ENCODE measurements around the gene BRINP2. TPM values are rescaled to one million over a fixed set of nuclear protein-coding genes. Genes with fewer than 3 reads are reported as not detected.

BRINP2 gene
- total and polyA plus RNA-seq, 3 experiments from 2014 or later, result not detected

DNA sequence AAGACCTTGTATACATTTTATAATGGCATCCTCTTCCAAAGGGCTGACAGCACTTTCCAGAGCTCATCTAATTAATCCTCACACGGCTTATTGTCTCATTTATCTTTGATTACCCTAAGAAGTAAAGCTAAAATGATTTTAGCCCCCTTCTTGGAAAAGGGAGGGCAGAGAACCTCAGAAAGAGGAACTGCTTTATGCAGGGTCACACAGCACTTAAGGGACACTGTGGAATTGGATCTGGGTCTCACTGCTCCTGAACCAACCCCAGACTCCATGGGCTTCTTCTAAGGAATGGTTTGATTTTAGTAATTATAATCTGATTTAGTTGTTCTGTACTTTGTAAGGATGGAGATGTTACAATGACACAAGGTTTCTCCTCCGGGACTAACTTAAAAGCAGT lies 3.2 kb downstream of the BRINP2 start:
- H3K36me3 Mint-ChIP-seq, result peaks cover 0 to 2% (median 0%) of the 10 kb centered on the region in 3 donors
- no peak overlapping the region for H3K27ac ChIP-seq (ENCODE audit: low read depth, low read length)
- peaks cover 0 to 13% of the 10 kb centered on the region in 2 donors for H3K27me3 Mint-ChIP-seq
- H3K4me1 ChIP-seq (ENCODE audit: insufficient read depth, low read length), result no peaks in the 10 kb centered on the region
- no peaks in the 10 kb centered on the region for H3K27me3 ChIP-seq (ENCODE audit: insufficient read depth, low read length, poor library complexity, severe bottlenecking)
- no peak for DNase-seq
- CTCF ChIA-PET, result no interaction called here
- no peaks in the 10 kb centered on the region for H3K4me1 Mint-ChIP-seq
- no peak overlapping the region for H3K27ac Mint-ChIP-seq
- no peaks in the 10 kb centered on the region for H3K9me3 ChIP-seq (ENCODE audit: low read length)
- no peak overlapping the region for H3K4me3 ChIP-seq (ENCODE audit: low read length)
- no peak overlapping the region for H3K4me3 Mint-ChIP-seq
- peaks cover 0 to 14% (median 4%) of the 10 kb centered on the region in 5 donors for H3K9me3 Mint-ChIP-seq
- no peaks in the 10 kb centered on the region for H3K36me3 ChIP-seq (ENCODE audit: insufficient read depth, low read length)
- POLR2A ChIA-PET, result no interaction called here

DNA sequence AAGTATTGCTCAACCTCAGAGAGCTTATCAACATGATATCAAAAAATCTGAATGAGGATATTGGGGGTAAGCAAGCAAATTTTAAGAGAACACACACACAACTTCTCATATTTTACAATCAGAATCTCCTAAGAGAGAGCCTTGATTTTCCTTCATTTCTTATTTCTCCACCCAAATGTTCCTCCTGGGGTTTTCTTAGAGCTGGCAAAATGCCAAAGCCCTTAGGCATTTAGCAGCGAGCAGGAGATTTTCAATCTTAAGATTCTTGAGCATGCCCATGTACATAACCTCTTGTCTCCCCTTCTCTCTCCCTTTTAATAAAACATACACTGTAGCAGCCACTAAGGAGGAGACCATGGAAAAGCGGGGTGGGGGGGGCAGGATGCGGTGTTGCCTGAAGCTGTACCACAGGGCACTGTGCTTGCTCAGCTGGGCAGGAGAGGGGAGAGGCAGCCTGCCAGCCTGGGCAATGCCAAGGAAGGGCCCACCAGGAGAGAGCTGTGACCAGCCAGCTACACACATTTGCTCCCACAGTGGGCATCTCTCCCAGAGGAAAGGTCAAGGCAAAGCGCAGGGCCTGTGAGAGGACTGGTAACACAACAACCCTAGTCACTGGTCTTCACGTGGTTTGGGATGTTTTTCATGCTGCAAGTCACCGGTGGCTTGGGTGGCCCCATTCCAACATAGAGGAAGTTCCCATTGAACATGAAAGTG lies 4.3 kb downstream of the BRINP2 start:
- Histone ChIP-seq H3K4me3 (ENCODE audit: low read length) (no peak overlapping the region), H3K27me3 (ENCODE audit: insufficient read depth, low read length, poor library complexity, severe bottlenecking) (no peaks in the 10 kb centered on the region), H3K4me1 (ENCODE audit: insufficient read depth, low read length) (no peaks in the 10 kb centered on the region), H3K36me3 (ENCODE audit: insufficient read depth, low read length) (no peaks in the 10 kb centered on the region), H3K9me3 (ENCODE audit: low read length) (no peaks in the 10 kb centered on the region), H3K27ac (ENCODE audit: low read depth, low read length) (no peak overlapping the region)
- CTCF ChIA-PET, result no interaction called here
- Mint-ChIP-seq H3K4me1 (no peaks in the 10 kb centered on the region), H3K36me3 (peaks cover 0 to 2% (median 0%) of the 10 kb centered on the region in 3 donors), H3K27me3 (peaks cover 1 to 13% of the 10 kb centered on the region in 2 donors), H3K27ac (no peak overlapping the region), H3K4me3 (no peak overlapping the region), H3K9me3 (peaks cover 0 to 14% (median 4%) of the 10 kb centered on the region in 5 donors)
- DNase-seq, result no peak
- POLR2A ChIA-PET, result no interaction called here

DNA sequence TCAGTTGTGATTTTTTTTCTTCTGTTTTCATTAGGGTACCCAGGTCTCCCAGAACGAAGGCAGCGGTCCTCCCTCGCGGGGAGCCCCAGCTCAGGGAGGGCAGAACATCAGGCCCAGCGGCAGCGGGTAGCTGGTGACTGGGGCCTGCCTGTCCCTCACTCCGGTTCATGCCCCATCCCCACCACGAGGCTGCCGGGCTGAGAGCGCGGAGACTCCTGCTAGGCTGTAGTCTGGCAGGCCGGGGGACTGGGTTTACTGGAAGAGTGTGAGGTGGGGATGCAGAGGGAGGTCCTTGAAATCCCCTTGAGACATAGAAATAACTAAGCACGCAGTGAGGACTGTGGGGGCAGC lies 10.5 kb downstream of the BRINP2 start:
- no peak for DNase-seq
- ChIA-PET CTCF (no interaction called here), POLR2A (no interaction called here)
- H3K36me3 Mint-ChIP-seq, result peaks cover 0 to 2% (median 0%) of the 10 kb centered on the region in 3 donors
- Histone ChIP-seq H3K4me1 (ENCODE audit: insufficient read depth, low read length) (no peaks in the 10 kb centered on the region), H3K9me3 (ENCODE audit: low read length) (no peaks in the 10 kb centered on the region), H3K27ac (ENCODE audit: low read depth, low read length) (no peak overlapping the region), H3K36me3 (ENCODE audit: insufficient read depth, low read length) (no peaks in the 10 kb centered on the region), H3K27me3 (ENCODE audit: insufficient read depth, low read length, poor library complexity, severe bottlenecking) (no peaks in the 10 kb centered on the region), H3K4me3 (ENCODE audit: low read length) (no peak overlapping the region)
- H3K27me3 Mint-ChIP-seq, result peaks cover 6 to 19% of the 10 kb centered on the region in 2 donors
- H3K27ac Mint-ChIP-seq, result no peak overlapping the region
- H3K4me3 Mint-ChIP-seq, result peak overlapping the region in 2 of 7 donors; percentile 48 to 53
- peaks cover 0 to 8% (median 2%) of the 10 kb centered on the region in 5 donors for H3K9me3 Mint-ChIP-seq
- H3K4me1 Mint-ChIP-seq, result peaks cover 4 to 16% (median 15%) of the 10 kb centered on the region in 3 donors

DNA sequence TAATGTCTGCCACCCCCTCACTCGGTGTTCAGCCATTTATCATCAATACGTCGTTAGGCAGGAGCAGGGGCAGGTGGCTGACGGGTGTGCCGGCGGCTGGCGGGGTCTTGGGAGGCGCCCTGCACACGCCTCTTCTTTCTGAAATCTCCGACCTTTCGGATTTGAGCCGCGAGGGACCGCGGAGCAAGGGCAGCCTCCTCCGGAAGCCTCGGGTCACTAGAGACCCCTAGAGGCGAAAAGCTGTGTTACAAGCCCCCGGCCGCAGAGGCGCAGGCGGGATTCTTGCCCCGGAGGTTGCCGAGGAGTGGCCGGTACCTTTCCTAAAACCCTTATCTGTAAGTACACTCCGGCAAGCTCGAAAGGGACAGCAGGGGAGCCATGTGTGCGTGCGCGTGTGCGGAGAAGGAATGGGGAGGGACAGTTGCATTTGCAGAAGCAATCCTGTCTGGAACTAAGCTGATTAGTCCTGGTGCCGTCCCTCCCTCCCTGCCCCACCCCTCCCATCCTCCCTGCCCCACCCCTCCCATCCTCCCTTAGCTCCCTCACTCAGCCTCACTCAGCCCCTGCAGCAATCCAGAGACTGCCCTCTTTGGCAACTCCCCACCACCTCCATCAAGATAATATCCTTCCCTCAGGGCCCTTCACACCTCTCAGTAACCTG lies 11.0 kb downstream of the BRINP2 start:
- POLR2A ChIA-PET, result no interaction called here
- no peak overlapping the region for H3K4me3 ChIP-seq (ENCODE audit: low read length)

DNA sequence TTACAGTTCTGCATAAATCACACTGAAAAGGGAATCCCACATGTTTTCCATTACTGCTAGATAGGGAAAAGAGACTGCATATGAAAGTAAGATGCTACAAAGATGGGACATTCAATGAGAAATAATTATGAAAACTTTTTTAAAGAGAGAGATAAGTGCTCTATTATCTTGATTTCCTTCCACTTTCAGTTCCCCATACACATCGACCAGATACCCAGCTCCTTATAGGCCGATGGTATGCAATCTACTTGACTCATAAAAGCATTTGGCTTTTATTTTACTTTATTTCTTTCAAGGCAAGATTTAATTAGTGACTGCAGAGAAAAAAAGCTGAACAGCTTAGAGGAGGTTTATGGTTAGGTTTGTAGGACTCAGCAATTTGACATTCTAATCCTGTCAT lies 13.1 kb downstream of the BRINP2 start:
- CTCF ChIA-PET, result no interaction called here
- peaks cover 6 to 22% of the 10 kb centered on the region in 2 donors for H3K27me3 Mint-ChIP-seq

More for the DNA sequence above, 11.0 kb downstream of the BRINP2 start:
- Mint-ChIP-seq H3K9me3 (peaks cover 0 to 9% (median 2%) of the 10 kb centered on the region in 5 donors), H3K27me3 (peaks cover 6 to 22% of the 10 kb centered on the region in 2 donors), H3K27ac (peak overlapping the region in 1 of 8 donors; percentile 79), H3K36me3 (peaks cover 0 to 2% (median 0%) of the 10 kb centered on the region in 3 donors), H3K4me1 (peaks cover 4 to 16% (median 15%) of the 10 kb centered on the region in 3 donors), H3K4me3 (peak overlapping the region in 5 of 7 donors; percentile 19 to 69 (median 48))
- no peak overlapping the region for H3K27ac ChIP-seq (ENCODE audit: low read depth, low read length)
- H3K27me3 ChIP-seq (ENCODE audit: insufficient read depth, low read length, poor library complexity, severe bottlenecking), result no peaks in the 10 kb centered on the region
- CTCF ChIA-PET, result no interaction called here
- no peaks in the 10 kb centered on the region for H3K36me3 ChIP-seq (ENCODE audit: insufficient read depth, low read length)
- peak in 1 of 5 donors; percentile 0 for DNase-seq
- H3K4me1 ChIP-seq (ENCODE audit: insufficient read depth, low read length), result no peaks in the 10 kb centered on the region
- H3K9me3 ChIP-seq (ENCODE audit: low read length), result no peaks in the 10 kb centered on the region

DNA sequence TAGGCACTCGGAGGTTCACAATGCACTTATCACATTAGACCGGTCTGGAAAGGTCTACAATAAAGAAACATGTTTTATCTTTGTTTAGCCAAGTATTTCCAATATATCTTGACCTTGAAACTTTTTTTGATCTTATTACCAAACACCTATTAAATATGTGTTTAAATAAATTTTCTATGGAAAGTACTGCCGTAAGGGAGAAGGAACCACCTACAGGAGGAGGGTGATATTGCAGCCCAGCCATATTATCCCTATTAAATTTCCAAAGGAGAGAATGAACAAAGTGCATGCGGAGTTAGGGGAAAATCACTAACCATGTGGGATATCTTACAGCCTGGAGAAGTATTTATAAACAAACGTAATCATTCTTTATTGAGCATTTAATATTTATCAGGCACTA lies 14.5 kb downstream of the BRINP2 start:
- H3K4me3 Mint-ChIP-seq, result no peak overlapping the region
- Histone ChIP-seq H3K4me3 (ENCODE audit: low read length) (no peak overlapping the region), H3K4me1 (ENCODE audit: insufficient read depth, low read length) (no peaks in the 10 kb centered on the region), H3K27ac (ENCODE audit: low read depth, low read length) (no peak overlapping the region), H3K27me3 (ENCODE audit: insufficient read depth, low read length, poor library complexity, severe bottlenecking) (no peaks in the 10 kb centered on the region), H3K9me3 (ENCODE audit: low read length) (no peaks in the 10 kb centered on the region), H3K36me3 (ENCODE audit: insufficient read depth, low read length) (no peaks in the 10 kb centered on the region)
- H3K36me3 Mint-ChIP-seq, result no peaks in the 10 kb centered on the region
- DNase-seq, result no peak
- peaks cover 0 to 6% (median under 1%) of the 10 kb centered on the region in 5 donors for H3K9me3 Mint-ChIP-seq
- CTCF ChIA-PET, result no interaction called here
- H3K27ac Mint-ChIP-seq, result no peak overlapping the region
- peaks cover 4 to 21% of the 10 kb centered on the region in 2 donors for H3K27me3 Mint-ChIP-seq
- peaks cover 4 to 16% (median 15%) of the 10 kb centered on the region in 3 donors for H3K4me1 Mint-ChIP-seq
- POLR2A ChIA-PET, result no interaction called here

More for the DNA sequence above, 13.1 kb downstream of the BRINP2 start:
- POLR2A ChIA-PET, result no interaction called here
- H3K4me1 ChIP-seq (ENCODE audit: insufficient read depth, low read length), result no peaks in the 10 kb centered on the region
- H3K27ac Mint-ChIP-seq, result no peak overlapping the region
- H3K27ac ChIP-seq (ENCODE audit: low read depth, low read length), result no peak overlapping the region
- H3K9me3 ChIP-seq (ENCODE audit: low read length), result no peaks in the 10 kb centered on the region
- no peaks in the 10 kb centered on the region for H3K36me3 ChIP-seq (ENCODE audit: insufficient read depth, low read length)
- peaks cover 0 to 6% (median 0%) of the 10 kb centered on the region in 5 donors for H3K9me3 Mint-ChIP-seq
- no peak overlapping the region for H3K4me3 Mint-ChIP-seq
- H3K4me3 ChIP-seq (ENCODE audit: low read length), result no peak overlapping the region
- H3K4me1 Mint-ChIP-seq, result peaks cover 4 to 16% (median 15%) of the 10 kb centered on the region in 3 donors
- no peaks in the 10 kb centered on the region for H3K27me3 ChIP-seq (ENCODE audit: insufficient read depth, low read length, poor library complexity, severe bottlenecking)
- no peak for DNase-seq
- no peaks in the 10 kb centered on the region for H3K36me3 Mint-ChIP-seq

DNA sequence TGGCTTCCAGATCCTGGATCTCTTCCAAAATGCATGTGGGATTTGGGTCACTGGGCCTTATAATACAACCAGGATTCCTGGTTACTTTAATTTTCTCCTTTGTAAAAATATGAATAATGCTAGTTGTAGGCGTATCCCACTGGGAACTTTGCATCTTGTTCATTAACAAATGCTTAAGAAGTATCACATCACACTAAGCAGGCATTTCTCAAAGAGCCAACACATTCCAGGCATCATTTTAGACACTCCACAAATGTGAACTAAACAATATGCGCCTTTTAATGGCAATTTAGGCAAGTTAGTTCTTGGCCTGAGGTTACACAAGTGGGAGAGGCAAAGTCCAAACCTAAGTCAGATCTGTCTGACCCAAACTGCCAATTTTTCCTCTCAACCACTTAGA lies 15.9 kb downstream of the BRINP2 start:
- ChIA-PET CTCF (no interaction called here), POLR2A (no interaction called here)
- H3K27ac ChIP-seq (ENCODE audit: low read depth, low read length), result no peak overlapping the region
- H3K36me3 Mint-ChIP-seq, result no peaks in the 10 kb centered on the region
- no peak overlapping the region for H3K4me3 Mint-ChIP-seq
- no peaks in the 10 kb centered on the region for H3K36me3 ChIP-seq (ENCODE audit: insufficient read depth, low read length)
- H3K27ac Mint-ChIP-seq, result no peak overlapping the region
- peaks cover 0 to 5% (median 2%) of the 10 kb centered on the region in 5 donors for H3K9me3 Mint-ChIP-seq
- no peaks in the 10 kb centered on the region for H3K9me3 ChIP-seq (ENCODE audit: low read length)
- H3K4me1 ChIP-seq (ENCODE audit: insufficient read depth, low read length), result no peaks in the 10 kb centered on the region
- no peaks in the 10 kb centered on the region for H3K27me3 ChIP-seq (ENCODE audit: insufficient read depth, low read length, poor library complexity, severe bottlenecking)
- no peak overlapping the region for H3K4me3 ChIP-seq (ENCODE audit: low read length)
- peaks cover 2 to 8% (median 7%) of the 10 kb centered on the region in 3 donors for H3K4me1 Mint-ChIP-seq
- no peak for DNase-seq
- H3K27me3 Mint-ChIP-seq, result peaks cover 4 to 14% of the 10 kb centered on the region in 2 donors

DNA sequence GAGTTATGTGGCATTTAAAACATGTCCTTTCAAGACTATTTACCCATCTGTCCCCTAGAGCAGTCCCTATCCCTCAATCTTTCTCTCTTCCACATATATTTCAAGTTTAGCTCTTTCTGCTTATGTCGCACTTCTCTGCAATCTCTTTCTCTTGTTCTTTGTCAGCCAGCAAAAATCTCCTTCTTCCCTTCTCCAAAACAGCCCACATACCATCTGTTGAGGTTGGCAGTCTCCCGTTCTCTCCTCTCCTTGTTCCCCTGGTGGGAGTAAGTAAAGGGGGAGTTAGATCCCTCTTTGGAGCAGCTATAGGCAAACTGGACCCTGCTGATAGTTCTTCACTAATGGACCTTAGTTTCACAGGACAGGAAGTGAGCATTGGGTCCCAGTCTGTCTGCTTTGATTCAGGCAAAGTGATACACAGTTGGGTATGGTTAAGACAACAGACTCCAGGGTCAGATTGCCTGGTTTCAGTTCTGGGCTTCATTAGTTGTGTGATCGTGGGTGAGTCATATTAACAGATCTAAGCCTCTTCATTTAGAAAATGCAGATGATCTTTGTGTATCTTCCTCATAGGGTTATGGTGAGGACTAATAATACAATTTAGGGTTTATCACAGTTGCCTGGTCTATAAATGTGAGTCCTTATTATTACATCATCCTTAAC lies 19.7 kb downstream of the BRINP2 start:
- no peak overlapping the region for H3K27ac ChIP-seq (ENCODE audit: low read depth, low read length)
- H3K9me3 ChIP-seq (ENCODE audit: low read length), result no peaks in the 10 kb centered on the region
- H3K36me3 ChIP-seq (ENCODE audit: insufficient read depth, low read length), result no peaks in the 10 kb centered on the region
- no peaks in the 10 kb centered on the region for H3K36me3 Mint-ChIP-seq
- H3K4me3 ChIP-seq (ENCODE audit: low read length), result no peak overlapping the region
- no peaks in the 10 kb centered on the region for H3K4me1 ChIP-seq (ENCODE audit: insufficient read depth, low read length)
- H3K27ac Mint-ChIP-seq, result no peak overlapping the region
- H3K27me3 Mint-ChIP-seq, result peaks cover 0 to 3% of the 10 kb centered on the region in 2 donors
- no peaks in the 10 kb centered on the region for H3K27me3 ChIP-seq (ENCODE audit: insufficient read depth, low read length, poor library complexity, severe bottlenecking)
- no peaks in the 10 kb centered on the region for H3K4me1 Mint-ChIP-seq
- ChIA-PET POLR2A (no interaction called here), CTCF (no interaction called here)
- no peak for DNase-seq
- H3K4me3 Mint-ChIP-seq, result no peak overlapping the region
- peaks cover 0 to 5% (median 2%) of the 10 kb centered on the region in 5 donors for H3K9me3 Mint-ChIP-seq
